NCI-H446 (cell line): Measurements from ENCODE around the gene FCHSD1.
"Not testable (repeated sequence)": the region's sequence is repeated elsewhere in the genome, so short reads cannot be mapped to it uniquely, and the experiment has no call there.

ENCODE experiments used
- DNase-seq, 2 experiments: peaks; one replicate each; lab custom pipeline; 2025; lab: John Stamatoyannopoulos, UW

The FCHSD1 gene

GRCh38 chr5:141617682-141618029 lies 33.6 kb downstream of the FCHSD1 start:
- DNase-seq: no peak

GRCh38 chr5:141617128-141617527 lies 34.1 kb downstream of the FCHSD1 start:
- no peak for DNase-seq

- no peak for DNase-seq
These were observed 35.1 kb downstream of the FCHSD1 start for GRCh38 chr5:141615991-141616720.

GRCh38 chr5:141613344-141613743 lies 37.9 kb downstream of the FCHSD1 start:
- no peak for DNase-seq

- no peak for DNase-seq
These were observed 39.9 kb downstream of the FCHSD1 start for GRCh38 chr5:141611289-141611688.

GRCh38 chr5:141609921-141610320 lies 41.3 kb downstream of the FCHSD1 start:
- not testable (repeated sequence) for DNase-seq

GRCh38 chr5:141609044-141609443 lies 42.2 kb downstream of the FCHSD1 start:
- DNase-seq: no peak

- DNase-seq: no peak
These were observed 42.7 kb downstream of the FCHSD1 start for GRCh38 chr5:141608557-141608956.

GRCh38 chr5:141608046-141608445 lies 43.2 kb downstream of the FCHSD1 start:
- no peak for DNase-seq

GRCh38 chr5:141605523-141606277 lies 45.5 kb downstream of the FCHSD1 start:
- no peak for DNase-seq

GRCh38 chr5:141603923-141604717 lies 47.1 kb downstream of the FCHSD1 start:
- no peak for DNase-seq

GRCh38 chr5:141602606-141603005 lies 48.6 kb downstream of the FCHSD1 start:
- no peak for DNase-seq

- no peak for DNase-seq
These were observed 52.5 kb downstream of the FCHSD1 start for GRCh38 chr5:141598391-141599345.

GRCh38 chr5:141597814-141598213 lies 53.4 kb downstream of the FCHSD1 start:
- DNase-seq: no peak

- DNase-seq: no peak
These were observed 53.8 kb downstream of the FCHSD1 start for GRCh38 chr5:141597394-141597793.

- DNase-seq: no peak
These were observed 54.4 kb downstream of the FCHSD1 start for GRCh38 chr5:141596867-141597266.

GRCh38 chr5:141590127-141590526 lies 61.1 kb downstream of the FCHSD1 start:
- no peak for DNase-seq
